IPS-15b (cell line): ENCODE data around the gene PPDPF.
"Not testable (repeated sequence)": the region's sequence is repeated elsewhere in the genome, so short reads cannot be mapped to it uniquely, and the experiment has no call there.

ENCODE experiments used
- H3K27me3 ChIP-seq: one replicate; pipeline ENCODE4 v1.6.1; 2013; ENCODE audit warnings: low read length; ENCODE audit not compliant: control insufficient read depth, insufficient read depth
- H3K36me3 ChIP-seq: one replicate; pipeline ENCODE4 v1.6.1; 2013; ENCODE audit warnings: low read length; ENCODE audit not compliant: control insufficient read depth, insufficient read depth
- H3K4me1 ChIP-seq: one replicate; pipeline ENCODE4 v1.6.1; 2013; ENCODE audit warnings: mild to moderate bottlenecking, low read length; ENCODE audit not compliant: control insufficient read depth, insufficient read depth
- H3K4me3 ChIP-seq: one replicate; pipeline ENCODE4 v1.5.1; 2013; ENCODE audit warnings: low read depth, low read length
- H3K9ac ChIP-seq: one replicate; pipeline ENCODE4 v1.6.1; 2013; ENCODE audit warnings: low read depth, mild to moderate bottlenecking, low read length
- H3K9me3 ChIP-seq: one replicate; pipeline ENCODE4 v1.6.1; 2013; ENCODE audit warnings: mild to moderate bottlenecking, low read length; ENCODE audit not compliant: control insufficient read depth, insufficient read depth

The PPDPF gene

GRCh38 chr20:63504642-63505041, 15.9 kb upstream of the PPDPF start:
- Histone ChIP-seq H3K36me3 (no peaks in the 10 kb centered on the region), H3K4me3 (no peak overlapping the region), H3K27me3 (peaks cover 9% of the 10 kb centered on the region), H3K4me1 (no peaks in the 10 kb centered on the region), H3K9ac (no peak overlapping the region), H3K9me3 (no peaks in the 10 kb centered on the region)

DNA sequence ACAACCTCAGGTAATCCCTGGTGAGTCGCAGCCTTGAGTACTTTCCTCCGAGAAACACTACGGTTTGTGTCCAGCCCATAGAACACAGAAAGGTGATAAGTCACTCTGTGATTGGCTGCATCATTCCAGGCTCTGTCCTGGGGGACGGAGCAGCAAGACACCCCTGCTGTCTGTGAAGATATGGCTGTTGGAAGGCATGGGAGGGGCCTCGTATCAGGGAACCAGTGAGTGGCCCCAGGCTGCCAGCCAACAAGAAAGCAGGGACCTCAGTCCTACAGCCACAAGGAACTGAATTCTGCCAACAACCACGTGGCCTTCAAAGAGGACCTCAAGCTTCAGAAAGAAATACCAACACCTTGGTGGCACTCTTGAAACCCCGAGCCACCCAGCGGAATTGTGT, 15.3 kb upstream of the PPDPF start:
- Histone ChIP-seq H3K9ac (no peak overlapping the region), H3K4me3 (no peak overlapping the region), H3K4me1 (no peaks in the 10 kb centered on the region), H3K36me3 (no peaks in the 10 kb centered on the region), H3K9me3 (no peaks in the 10 kb centered on the region), H3K27me3 (peaks cover 7% of the 10 kb centered on the region)

DNA sequence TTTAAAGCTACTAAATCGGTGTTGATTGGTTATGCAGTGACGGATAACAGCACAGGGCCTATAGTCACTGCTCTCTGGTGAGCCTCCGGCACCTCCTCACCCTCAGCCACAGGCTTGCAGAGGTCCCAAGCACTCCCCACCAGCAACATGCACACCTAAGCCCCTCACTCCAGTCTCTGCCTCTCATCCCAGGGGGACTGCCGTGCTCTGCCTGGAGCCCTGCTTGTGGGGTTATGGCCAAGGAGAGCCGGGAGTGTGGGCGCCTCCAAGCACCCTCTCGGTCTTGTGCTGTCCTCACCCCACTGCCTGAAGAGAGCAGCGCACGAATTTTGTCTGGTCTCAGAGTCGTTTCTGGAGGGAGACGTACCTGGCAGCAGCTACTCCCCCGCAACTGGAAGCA, 14.8 kb upstream of the PPDPF start:
- Histone ChIP-seq H3K27me3 (peaks cover 7% of the 10 kb centered on the region), H3K36me3 (no peaks in the 10 kb centered on the region), H3K9me3 (no peaks in the 10 kb centered on the region), H3K4me1 (no peaks in the 10 kb centered on the region), H3K4me3 (no peak overlapping the region), H3K9ac (no peak overlapping the region)

- no peaks in the 10 kb centered on the region for H3K4me1 ChIP-seq
- no peaks in the 10 kb centered on the region for H3K9me3 ChIP-seq
- H3K4me3 ChIP-seq = no peak overlapping the region
- no peak overlapping the region for H3K9ac ChIP-seq
- H3K27me3 ChIP-seq = peaks cover 4% of the 10 kb centered on the region
- H3K36me3 ChIP-seq = no peaks in the 10 kb centered on the region
These were observed 13.4 kb upstream of the PPDPF start for GRCh38 chr20:63507083-63507743.

DNA sequence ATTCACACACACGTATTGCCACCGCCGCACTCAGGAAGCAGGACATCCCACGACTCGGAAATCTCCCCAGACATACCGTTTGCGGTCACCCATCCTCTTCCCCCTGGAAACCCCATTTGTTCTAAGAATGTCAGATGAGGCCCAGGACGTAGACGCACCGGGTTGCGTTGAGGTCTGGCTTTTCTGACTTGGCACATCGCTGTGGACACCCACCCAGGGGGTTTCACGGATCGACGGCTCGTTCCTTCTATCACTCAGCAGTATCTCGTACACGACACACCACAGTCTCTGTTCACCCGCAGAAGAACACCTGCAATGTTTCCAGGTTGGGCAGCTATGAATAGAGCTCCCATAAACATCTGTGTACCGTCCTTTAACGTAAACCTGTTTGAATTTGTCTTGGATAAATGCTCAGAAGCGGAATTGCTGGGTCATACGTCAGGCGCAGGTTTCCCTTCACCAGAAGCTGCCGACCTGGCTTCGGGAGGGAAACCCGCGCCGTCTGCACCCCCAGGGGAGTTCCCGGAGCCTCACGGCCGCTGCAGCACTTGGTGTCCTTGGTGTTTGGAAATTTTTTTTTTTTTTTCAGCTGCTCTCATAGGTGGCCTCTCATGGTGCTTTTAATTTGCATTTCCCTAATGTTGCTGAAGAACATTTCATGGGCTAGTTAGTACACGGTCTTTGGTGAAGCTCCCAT, 12.3 kb upstream of the PPDPF start:
- H3K9ac ChIP-seq = no peak overlapping the region
- no peaks in the 10 kb centered on the region for H3K9me3 ChIP-seq
- H3K36me3 ChIP-seq = no peaks in the 10 kb centered on the region
- H3K4me3 ChIP-seq = no peak overlapping the region
- H3K27me3 ChIP-seq = peaks cover 4% of the 10 kb centered on the region
- H3K4me1 ChIP-seq = no peaks in the 10 kb centered on the region

DNA sequence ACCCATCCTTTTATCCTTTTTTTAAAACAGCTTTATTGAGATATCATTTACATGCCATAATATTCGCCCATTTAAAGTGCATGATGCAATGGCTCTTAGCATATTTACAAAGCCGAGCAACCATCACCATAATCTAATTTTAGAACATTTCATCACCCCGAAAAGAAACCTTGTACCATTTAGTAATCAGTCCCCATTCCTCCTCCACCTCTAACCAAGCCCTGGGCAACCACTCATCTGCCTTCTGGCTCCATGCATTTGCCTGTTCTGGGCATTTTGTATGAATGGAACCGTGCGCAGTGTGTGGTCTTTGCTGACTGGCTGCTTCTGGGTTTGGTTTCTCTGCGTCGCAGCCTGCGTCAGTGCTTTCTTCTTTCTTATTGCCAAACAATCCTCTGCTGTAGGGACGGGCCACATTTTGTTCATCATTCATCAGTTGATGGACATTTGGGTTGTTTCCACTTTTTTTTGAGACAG, 11.4 kb upstream of the PPDPF start:
- no peak overlapping the region for H3K9ac ChIP-seq
- H3K4me3 ChIP-seq = no peak overlapping the region
- H3K36me3 ChIP-seq = no peaks in the 10 kb centered on the region
- H3K27me3 ChIP-seq = peaks cover 4% of the 10 kb centered on the region
- H3K4me1 ChIP-seq = no peaks in the 10 kb centered on the region
- no peaks in the 10 kb centered on the region for H3K9me3 ChIP-seq

DNA sequence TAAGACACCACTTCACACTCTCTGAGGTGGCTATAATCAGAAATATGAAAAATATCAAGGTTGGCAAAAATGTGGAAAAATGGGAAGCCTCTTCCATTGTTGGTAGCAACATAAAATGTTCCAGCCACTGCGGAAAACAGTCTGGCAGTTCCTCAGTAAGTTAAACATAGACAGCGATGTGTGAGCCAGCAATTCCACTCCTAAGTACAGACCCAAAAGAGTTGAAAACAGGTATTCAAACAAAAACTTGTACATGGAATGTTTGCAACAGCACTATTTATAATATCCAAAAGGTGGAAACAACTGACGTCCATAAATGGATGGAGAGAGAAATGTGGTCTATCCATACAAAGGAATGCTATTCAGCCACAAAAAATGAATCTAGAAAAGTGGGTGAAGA, 7.4 kb upstream of the PPDPF start:
- no peaks in the 10 kb centered on the region for H3K27me3 ChIP-seq
- H3K4me3 ChIP-seq = no peak overlapping the region
- H3K4me1 ChIP-seq = no peaks in the 10 kb centered on the region

DNA sequence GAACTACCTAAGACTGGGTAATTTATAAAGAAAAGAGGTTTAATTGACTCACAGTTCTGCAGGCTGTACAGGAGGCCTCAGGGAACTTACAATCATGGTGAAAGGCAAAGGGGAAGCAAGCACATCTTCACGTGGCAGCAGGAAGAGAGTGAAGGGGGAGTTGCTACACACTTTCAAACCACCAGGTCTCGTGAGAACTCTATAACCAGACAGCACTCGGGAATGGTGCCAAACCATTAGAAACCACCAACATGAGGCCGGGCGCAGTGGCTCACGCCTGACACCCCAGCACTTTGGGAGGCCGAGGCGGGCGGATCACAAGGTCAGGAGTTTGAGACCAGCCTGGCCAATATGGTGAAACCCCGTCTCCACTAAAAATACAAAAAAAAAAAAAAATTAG, 6.0 kb upstream of the PPDPF start:
- not testable (repeated sequence) for H3K27me3 ChIP-seq, H3K9ac ChIP-seq, H3K4me3 ChIP-seq, H3K36me3 ChIP-seq, H3K4me1 ChIP-seq, H3K9me3 ChIP-seq

More for the DNA sequence above, 7.4 kb upstream of the PPDPF start:
- no peaks in the 10 kb centered on the region for H3K9me3 ChIP-seq
- H3K9ac ChIP-seq = no peak overlapping the region
- no peaks in the 10 kb centered on the region for H3K36me3 ChIP-seq

GRCh38 chr20:63517376-63518309, 2.9 kb upstream of the PPDPF start:
- H3K4me3 ChIP-seq = no peak overlapping the region
- H3K36me3 ChIP-seq = peaks cover 12% of the 10 kb centered on the region
- no peaks in the 10 kb centered on the region for H3K4me1 ChIP-seq
- no peaks in the 10 kb centered on the region for H3K9me3 ChIP-seq
- H3K27me3 ChIP-seq = no peaks in the 10 kb centered on the region
- H3K9ac ChIP-seq = no peak overlapping the region

DNA sequence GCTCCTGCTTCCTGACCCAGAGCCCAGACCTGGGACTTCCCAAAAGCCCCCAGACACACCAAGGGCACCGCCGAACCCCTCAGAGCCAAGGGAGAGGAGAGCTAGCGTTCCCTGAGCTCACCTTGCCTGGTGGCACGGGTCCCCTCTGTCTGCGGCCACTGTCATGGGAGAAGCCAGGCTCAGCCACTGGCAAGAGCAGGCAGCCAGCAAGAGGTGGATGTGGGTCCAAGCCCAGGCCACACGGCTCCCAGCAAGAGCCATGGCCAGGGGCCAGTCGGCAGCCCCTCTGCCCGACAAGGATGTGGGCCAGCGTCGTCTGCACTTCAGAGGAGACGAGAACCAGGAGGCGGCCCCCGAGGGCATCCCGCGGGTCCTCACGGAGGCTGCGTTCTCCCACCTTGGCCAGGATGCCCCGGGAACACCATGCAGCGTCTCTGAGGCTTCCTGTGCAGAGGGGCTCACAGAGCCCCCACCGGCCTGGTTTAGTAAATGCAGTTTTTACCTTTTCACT, 2.2 kb upstream of the PPDPF start:
- no peaks in the 10 kb centered on the region for H3K4me1 ChIP-seq
- H3K36me3 ChIP-seq = peaks cover 17% of the 10 kb centered on the region
- H3K4me3 ChIP-seq = no peak overlapping the region
- H3K9ac ChIP-seq = no peak overlapping the region
- no peaks in the 10 kb centered on the region for H3K27me3 ChIP-seq
- no peaks in the 10 kb centered on the region for H3K9me3 ChIP-seq

- H3K4me3 ChIP-seq = peak overlapping the region; percentile 84
- H3K4me1 ChIP-seq = no peaks in the 10 kb centered on the region
- no peak overlapping the region for H3K9ac ChIP-seq
- no peaks in the 10 kb centered on the region for H3K27me3 ChIP-seq
- no peaks in the 10 kb centered on the region for H3K9me3 ChIP-seq
- peaks cover 19% of the 10 kb centered on the region for H3K36me3 ChIP-seq
These were observed 1.5 kb upstream of the PPDPF start for GRCh38 chr20:63518946-63519667.
